ENCODE data around the gene TMCC3. TPM values are rescaled to one million over a fixed set of nuclear protein-coding genes. Genes with fewer than 3 reads are reported as not detected.

Gene TMCC3
- total RNA-seq, 1 experiment from 2014 or later: 1.9 TPM

DNA sequence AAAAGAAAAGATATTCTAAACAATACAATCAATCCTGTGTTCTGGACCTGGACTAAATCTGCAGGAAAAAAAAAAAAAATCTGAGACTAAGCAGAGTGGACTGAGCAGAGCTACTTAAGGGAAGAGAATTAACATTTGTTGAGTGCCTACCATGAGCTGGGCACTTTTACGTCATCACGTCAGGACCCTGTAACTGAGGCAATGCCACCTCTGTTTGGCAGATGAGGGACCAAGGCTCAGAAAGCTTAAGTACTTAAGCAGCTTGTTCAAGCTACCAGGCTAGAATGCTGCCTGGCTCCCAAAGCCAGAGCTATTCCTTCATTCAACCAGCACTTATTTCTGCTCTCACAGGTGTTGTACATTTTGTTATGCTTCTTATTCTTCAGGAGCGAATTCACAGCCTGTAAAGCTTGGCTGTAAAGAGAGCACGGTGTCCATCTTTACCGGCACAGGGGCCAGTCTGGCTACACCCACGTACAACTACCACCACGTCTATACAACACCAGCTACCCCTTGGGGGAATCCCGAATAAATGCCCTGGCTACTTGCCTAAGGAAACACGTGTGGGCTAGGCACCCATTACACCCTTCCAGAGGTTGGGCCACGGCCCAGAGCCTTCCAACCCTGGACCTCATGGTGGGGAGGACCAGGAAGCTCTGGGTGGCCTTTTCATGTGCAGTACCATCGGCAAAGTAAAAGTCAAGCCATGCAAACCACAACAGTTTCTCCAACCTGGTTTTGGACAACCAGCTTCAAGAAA, 27.0 kb downstream of the TMCC3 start:
- no TSS peak for BruUV-seq (replicated peaks)
- intact Hi-C loops (cut with micrococcal nuclease): no loop called here
- TF ChIP-seq, protein P1, sequence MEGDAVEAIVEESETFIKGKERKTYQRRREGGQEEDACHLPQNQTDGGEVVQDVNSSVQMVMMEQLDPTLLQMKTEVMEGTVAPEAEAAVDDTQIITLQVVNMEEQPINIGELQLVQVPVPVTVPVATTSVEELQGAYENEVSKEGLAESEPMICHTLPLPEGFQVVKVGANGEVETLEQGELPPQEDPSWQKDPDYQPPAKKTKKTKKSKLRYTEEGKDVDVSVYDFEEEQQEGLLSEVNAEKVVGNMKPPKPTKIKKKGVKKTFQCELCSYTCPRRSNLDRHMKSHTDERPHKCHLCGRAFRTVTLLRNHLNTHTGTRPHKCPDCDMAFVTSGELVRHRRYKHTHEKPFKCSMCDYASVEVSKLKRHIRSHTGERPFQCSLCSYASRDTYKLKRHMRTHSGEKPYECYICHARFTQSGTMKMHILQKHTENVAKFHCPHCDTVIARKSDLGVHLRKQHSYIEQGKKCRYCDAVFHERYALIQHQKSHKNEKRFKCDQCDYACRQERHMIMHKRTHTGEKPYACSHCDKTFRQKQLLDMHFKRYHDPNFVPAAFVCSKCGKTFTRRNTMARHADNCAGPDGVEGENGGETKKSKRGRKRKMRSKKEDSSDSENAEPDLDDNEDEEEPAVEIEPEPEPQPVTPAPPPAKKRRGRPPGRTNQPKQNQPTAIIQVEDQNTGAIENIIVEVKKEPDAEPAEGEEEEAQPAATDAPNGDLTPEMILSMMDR (IDR thresholded peaks at IDR 0.05; ENCODE audit: unreplicated experiment): no peak
- no peak for DNase-seq (ENCODE audit: unreplicated experiment)
- Mint-ChIP-seq H3K36me3 (ENCODE audit: insufficient read depth, unreplicated experiment) (no peaks in the 10 kb centered on the region), H3K27ac (ENCODE audit: low read depth, unreplicated experiment) (no peak overlapping the region), H3K4me3 (ENCODE audit: unreplicated experiment) (no peak overlapping the region), H3K4me1 (ENCODE audit: insufficient read depth, unreplicated experiment) (peaks cover 14% of the 10 kb centered on the region), H3K27me3 (ENCODE audit: insufficient read depth, unreplicated experiment) (no peaks in the 10 kb centered on the region), H3K9me3 (ENCODE audit: unreplicated experiment) (no peaks in the 10 kb centered on the region)
- POLR2A ChIA-PET: interaction anchor here (0.6 to 5.0 kb wide), 7 partner anchors 10 to 380 kb away, joined by 3 to 32 read pairs (median 4); no protein-coding TSS in a partner anchor
- CTCF ChIA-PET: interaction anchor here (0.5 to 1.7 kb wide), 12 partner anchors 15 to 952 kb away, joined by 3 to 6 read pairs (median 3); no protein-coding TSS in a partner anchor

DNA sequence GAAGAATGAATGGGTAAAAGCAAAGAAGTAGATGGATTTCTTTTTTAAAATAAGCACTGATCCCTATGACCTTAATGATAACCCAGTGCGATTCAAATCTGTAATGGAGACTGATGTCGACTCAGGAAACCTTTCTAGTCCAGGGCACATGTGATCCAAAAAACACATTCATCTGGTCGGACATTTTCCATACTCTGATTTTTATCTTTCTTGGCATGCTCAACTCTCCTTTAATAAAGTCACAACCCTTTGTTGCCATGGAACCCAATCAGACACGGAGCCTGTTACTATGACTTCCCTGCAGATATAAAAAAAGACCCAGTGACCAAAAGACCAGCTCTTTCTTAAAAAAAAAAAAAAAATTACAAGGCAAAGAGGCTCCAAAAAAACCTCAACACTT, 27.9 kb downstream of the TMCC3 start:
- H3K36me3 Mint-ChIP-seq (ENCODE audit: insufficient read depth, unreplicated experiment): no peaks in the 10 kb centered on the region
- DNase-seq (ENCODE audit: unreplicated experiment): peak; percentile 21

DNA sequence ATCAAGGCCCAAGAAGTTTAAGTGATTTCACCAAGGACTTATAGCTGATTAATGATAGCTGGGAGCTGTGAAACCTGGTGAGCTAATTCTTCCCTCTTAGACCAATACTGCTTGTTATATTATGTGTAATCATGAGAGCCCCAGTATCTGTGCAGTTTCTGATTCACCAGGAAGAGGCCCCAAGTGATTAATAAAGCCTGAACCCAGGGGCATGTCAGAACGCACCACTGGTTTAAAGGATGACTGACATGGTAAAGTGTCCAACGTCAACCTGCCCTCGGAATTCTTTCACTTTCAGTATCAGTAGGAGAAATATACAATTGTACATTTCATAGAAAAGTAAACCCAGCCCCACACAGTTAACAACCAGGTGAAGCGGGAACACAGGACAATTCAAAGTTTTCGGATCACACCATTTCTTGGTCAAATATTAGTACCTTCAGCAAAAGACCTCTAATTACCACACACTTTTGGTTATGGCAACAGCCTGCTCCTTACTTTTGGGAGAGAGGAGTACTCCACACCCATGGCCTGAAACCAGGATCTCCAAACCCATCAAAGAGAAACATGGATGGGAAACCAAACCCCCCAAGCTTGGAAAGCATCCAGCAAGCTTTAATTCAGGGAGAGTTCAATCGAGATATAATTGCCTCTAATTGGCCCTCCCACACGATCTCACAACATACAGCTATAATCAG, 28.5 kb downstream of the TMCC3 start:
- intact Hi-C loops (cut with micrococcal nuclease): no loop called here
- CTCF ChIA-PET: interaction anchor here (0.6 to 1.1 kb wide), 6 partner anchors 18 to 601 kb away, joined by 3 to 5 read pairs (median 3); partner anchors contain the start of gene FGD6
- BruUV-seq (replicated peaks): TSS peak; percentile 68
- H3K9me3 Mint-ChIP-seq (ENCODE audit: unreplicated experiment): no peaks in the 10 kb centered on the region
- TF ChIP-seq, protein P1 (IDR thresholded peaks at IDR 0.05; ENCODE audit: unreplicated experiment): no peak
- peak overlapping the region; percentile 97 for H3K27ac Mint-ChIP-seq (ENCODE audit: low read depth, unreplicated experiment)
- no peaks in the 10 kb centered on the region for H3K36me3 Mint-ChIP-seq (ENCODE audit: insufficient read depth, unreplicated experiment)
- H3K4me1 Mint-ChIP-seq (ENCODE audit: insufficient read depth, unreplicated experiment): peaks cover 14% of the 10 kb centered on the region
- no peaks in the 10 kb centered on the region for H3K27me3 Mint-ChIP-seq (ENCODE audit: insufficient read depth, unreplicated experiment)
- DNase-seq (ENCODE audit: unreplicated experiment): peak; percentile 93
- H3K4me3 Mint-ChIP-seq (ENCODE audit: unreplicated experiment): peak overlapping the region; percentile 69
- POLR2A ChIA-PET: interaction anchor here (1.0 to 5.0 kb wide), 8 partner anchors 9 to 449 kb away, joined by 3 to 32 read pairs (median 6); no protein-coding TSS in a partner anchor

More for the DNA sequence above, 27.9 kb downstream of the TMCC3 start:
- BruUV-seq (replicated peaks): no TSS peak
- POLR2A ChIA-PET: interaction anchor here (0.8 to 5.0 kb wide), 5 partner anchors 15 to 449 kb away, joined by 3 to 32 read pairs (median 11); no protein-coding TSS in a partner anchor
- CTCF ChIA-PET: interaction anchor here (0.7 to 1.7 kb wide), 8 partner anchors 15 to 953 kb away, joined by 3 to 5 read pairs (median 3); no protein-coding TSS in a partner anchor
- peak overlapping the region; percentile 97 for H3K27ac Mint-ChIP-seq (ENCODE audit: low read depth, unreplicated experiment)
- intact Hi-C loops (cut with micrococcal nuclease): no loop called here
- H3K4me3 Mint-ChIP-seq (ENCODE audit: unreplicated experiment): peak overlapping the region; percentile 69
- no peaks in the 10 kb centered on the region for H3K9me3 Mint-ChIP-seq (ENCODE audit: unreplicated experiment)
- no peaks in the 10 kb centered on the region for H3K27me3 Mint-ChIP-seq (ENCODE audit: insufficient read depth, unreplicated experiment)
- H3K4me1 Mint-ChIP-seq (ENCODE audit: insufficient read depth, unreplicated experiment): peaks cover 14% of the 10 kb centered on the region
- TF ChIP-seq, protein P1 (IDR thresholded peaks at IDR 0.05; ENCODE audit: unreplicated experiment): no peak

DNA sequence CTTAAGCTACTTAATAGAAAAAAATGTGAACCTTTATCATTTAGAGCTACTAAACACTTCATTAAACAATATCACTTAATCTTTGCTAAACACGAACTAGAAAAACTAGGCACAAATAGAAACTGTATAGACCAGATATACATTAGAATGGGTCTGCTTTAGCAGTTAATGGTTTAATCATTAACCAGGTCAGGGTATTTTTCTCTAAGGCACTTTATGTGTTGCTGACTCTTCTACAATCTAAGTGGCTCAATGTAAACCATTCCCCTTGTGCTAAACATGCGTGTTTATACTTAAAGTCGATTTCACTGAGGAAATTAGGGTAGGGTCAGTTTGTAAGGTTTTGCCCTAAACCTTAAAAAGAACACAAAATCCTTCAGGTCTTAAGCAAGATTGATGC, 29.7 kb downstream of the TMCC3 start:
- Mint-ChIP-seq H3K36me3 (ENCODE audit: insufficient read depth, unreplicated experiment) (no peaks in the 10 kb centered on the region), H3K27me3 (ENCODE audit: insufficient read depth, unreplicated experiment) (no peaks in the 10 kb centered on the region), H3K9me3 (ENCODE audit: unreplicated experiment) (no peaks in the 10 kb centered on the region), H3K4me1 (ENCODE audit: insufficient read depth, unreplicated experiment) (peaks cover 14% of the 10 kb centered on the region), H3K4me3 (ENCODE audit: unreplicated experiment) (no peak overlapping the region), H3K27ac (ENCODE audit: low read depth, unreplicated experiment) (peak overlapping the region; percentile 97)
- BruUV-seq (replicated peaks): no TSS peak
- DNase-seq (ENCODE audit: unreplicated experiment): no peak
- TF ChIP-seq, protein P1 (IDR thresholded peaks at IDR 0.05; ENCODE audit: unreplicated experiment): no peak
- ChIA-PET CTCF (interaction anchor here (0.6 to 1.2 kb wide), 2 partner anchors 110 to 372 kb away, joined by 3 read pairs; no protein-coding TSS in a partner anchor), POLR2A (interaction anchor here (1.0 to 5.0 kb wide), 7 partner anchors 10 to 141 kb away, joined by 3 to 32 read pairs (median 5); no protein-coding TSS in a partner anchor)
- intact Hi-C loops (cut with micrococcal nuclease): no loop called here

Measured in MCF 10A (cell line).